Measurements from ENCODE around the gene MUC2.

GRCh38 chr11:1083621-1084551 lies 9.2 kb downstream of the MUC2 start:
- TF ChIP-seq POLR2AphosphoS5 (IDR thresholded peaks at IDR 0.05; ENCODE audit: borderline replicate concordance, low read depth, low read length) (no peak), EZH2 (IDR thresholded peaks at IDR 0.05) (no peak), FOXP2 (optimal IDR thresholded peaks at IDR 0.05; ENCODE audit: control extremely low read depth, extremely low read length, insufficient read depth) (no peak)

Measured in SK-N-MC (cell line).